ENCODE measurements around the gene SAP30BP. TPM values are rescaled to one million over a fixed set of nuclear protein-coding genes. Genes with fewer than 3 reads are reported as not detected.

The SAP30BP gene
- total and polyA plus RNA-seq, 2 experiments from 2014 or later = 44.9 to 97.9 TPM

GRCh38 chr17:75706042-75706728, 39.0 kb downstream of the SAP30BP start:
- Histone ChIP-seq H3K4me3 (no peak overlapping the region), H3K27me3 (ENCODE audit: insufficient read depth) (no peaks in the 10 kb centered on the region), H3K79me2 (replicated peaks; ENCODE audit: insufficient read depth) (no peaks in the 10 kb centered on the region), H2AFZ (no peak overlapping the region), H3K4me1 (ENCODE audit: insufficient read depth) (no peaks in the 10 kb centered on the region), H3F3A (replicated peaks; ENCODE audit: low read depth) (no peaks in the 10 kb centered on the region), H3K9me2 (ENCODE audit: insufficient read depth) (no peaks in the 10 kb centered on the region), H4K20me1 (replicated peaks; ENCODE audit: insufficient read depth) (no peaks in the 10 kb centered on the region; the same call in 1 of the 2 replicates), H3K4me2 (no peak overlapping the region), H3K27ac (ENCODE audit: low read depth) (no peak overlapping the region), H3K36me3 (ENCODE audit: insufficient read depth) (peaks cover 15% of the 10 kb centered on the region)
- TF ChIP-seq ZNF331 (CRISPR knock-in tag; IDR thresholded peaks at IDR 0.05; ENCODE audit: low read depth) (no peak), CREB1 (CRISPR knock-in tag; IDR thresholded peaks at IDR 0.05; ENCODE audit: low read depth) (no peak), STAT1 (IDR thresholded peaks at IDR 0.05; ENCODE audit: unreplicated experiment) (no peak), EZH2 (IDR thresholded peaks at IDR 0.05; ENCODE audit: low read depth, unreplicated experiment) (no peak), CTCF (conservative IDR thresholded peaks at IDR 0.05; ENCODE audit: low read depth in 2 of 2) (peak in 1 of 2 experiments; percentile 23; a peak in 1 of 4 replicates)
- Mint-ChIP-seq H3K9me3 (no peaks in the 10 kb centered on the region), H3K27ac (no peak overlapping the region), H3K4me1 (no peaks in the 10 kb centered on the region), H3K27me3 (ENCODE audit: insufficient read depth, low read depth, poor library complexity) (peaks cover 16% of the 10 kb centered on the region), H3K4me3 (no peak overlapping the region; the same call in 2 of the 3 replicates), H3K36me3 (ENCODE audit: low read depth) (peaks cover 46% of the 10 kb centered on the region)
- ATAC-seq (no peak), DNase-seq (ENCODE audit: low spot score) (no peak)

GRCh38 chr17:75707079-75707571, 40.0 kb downstream of the SAP30BP start:
- DNase-seq (ENCODE audit: low spot score) (no peak), ATAC-seq (no peak)
- H3K4me3 ChIP-seq = no peak overlapping the region
- H3K27me3 Mint-ChIP-seq (ENCODE audit: insufficient read depth, low read depth, poor library complexity) = peaks cover 17% of the 10 kb centered on the region
- H3K27me3 ChIP-seq (ENCODE audit: insufficient read depth) = no peaks in the 10 kb centered on the region
- H3F3A ChIP-seq (replicated peaks; ENCODE audit: low read depth) = no peaks in the 10 kb centered on the region
- H3K4me1 Mint-ChIP-seq = no peaks in the 10 kb centered on the region
- H3K4me2 ChIP-seq = no peak overlapping the region
- H3K9me2 ChIP-seq (ENCODE audit: insufficient read depth) = no peaks in the 10 kb centered on the region
- no peaks in the 10 kb centered on the region for H3K4me1 ChIP-seq (ENCODE audit: insufficient read depth)
- no peaks in the 10 kb centered on the region; the same call in 1 of the 2 replicates for H4K20me1 ChIP-seq (replicated peaks; ENCODE audit: insufficient read depth)
- no peak overlapping the region; the same call in 2 of the 3 replicates for H3K4me3 Mint-ChIP-seq
- H3K79me2 ChIP-seq (replicated peaks; ENCODE audit: insufficient read depth) = no peaks in the 10 kb centered on the region
- H3K27ac ChIP-seq (ENCODE audit: low read depth) = no peak overlapping the region
- H2AFZ ChIP-seq = no peak overlapping the region
- H3K27ac Mint-ChIP-seq = no peak overlapping the region
- no peaks in the 10 kb centered on the region for H3K9me3 Mint-ChIP-seq
- peaks cover 39% of the 10 kb centered on the region for H3K36me3 Mint-ChIP-seq (ENCODE audit: low read depth)
- H3K36me3 ChIP-seq (ENCODE audit: insufficient read depth) = peaks cover 12% of the 10 kb centered on the region
- TF ChIP-seq JUNB (IDR thresholded peaks at IDR 0.05; ENCODE audit: unreplicated experiment) (no peak), ZNF462 (CRISPR knock-in tag; IDR thresholded peaks at IDR 0.05) (no peak), REST (IDR thresholded peaks at IDR 0.05; ENCODE audit: unreplicated experiment) (no peak), CREB1 (CRISPR knock-in tag; IDR thresholded peaks at IDR 0.05; ENCODE audit: low read depth) (no peak), ZNF331 (CRISPR knock-in tag; IDR thresholded peaks at IDR 0.05; ENCODE audit: low read depth) (no peak), EZH2 (IDR thresholded peaks at IDR 0.05; ENCODE audit: low read depth, unreplicated experiment) (no peak), POLR2AphosphoS5 (IDR thresholded peaks at IDR 0.05; ENCODE audit: low read depth) (no peak)

All from GM23338 (cell line).